PC-9 (cell line): ENCODE data around the gene MICAL3. TPM values are rescaled to one million over a fixed set of nuclear protein-coding genes. Genes with fewer than 3 reads are reported as not detected.

ENCODE experiments used
- BruUV-seq: library from RNA; stranded (reverse); fragments of 400-500 nt; replicated peaks from 2 replicates; lab custom pipeline; 2021; lab: Mats Ljungman, UMichigan
- CTCF ChIA-PET: fragments of 300-600 bp; sonication (Branson Sonifier 250); formaldehyde crosslinking; loops from one replicate; lab custom pipeline; 2022; ENCODE audit warnings: antibody characterized with exemption; lab: Charles Lee
- POLR2A ChIA-PET: fragments of 300-600 bp; sonication (Branson Sonifier 250); formaldehyde crosslinking; loops from one replicate; lab custom pipeline; 2022; ENCODE audit warnings: antibody characterized with exemption; ENCODE audit not compliant: unreplicated experiment; lab: Charles Lee
- DNase-seq, 2 experiments: peaks; one replicate each; pipeline versions ENCODE4 v3.0.0 to v3.0.0-alpha.2; 2015 to 2022; ENCODE audit warnings: mixed read lengths in 1 of 2
- H2AFZ ChIP-seq: fragments of 200-600 bp; sonication (generic); 2 replicates; pipeline ENCODE4 v1.8.1; 2017; ENCODE audit warnings: antibody characterized with exemption
- H3F3A ChIP-seq: fragments of 200-600 bp; sonication (generic); 2 replicates; pipeline ENCODE4 v1.8.1; 2017; ENCODE audit warnings: antibody characterized with exemption, mild to moderate bottlenecking, low read depth; ENCODE audit not compliant: insufficient read depth
- H3K27ac ChIP-seq: fragments of 200-600 bp; sonication (generic); 2 replicates; pipeline ENCODE4 v1.6.1; 2016; ENCODE audit warnings: mixed run types
- H3K27me3 ChIP-seq: fragments of 200-600 bp; sonication (generic); 2 replicates; pipeline ENCODE4 v1.6.1; 2016; ENCODE audit warnings: low read depth, mixed run types; ENCODE audit not compliant: insufficient read depth
- H3K36me3 ChIP-seq: fragments of 200-600 bp; sonication (generic); 2 replicates; pipeline ENCODE4 v1.6.1; 2016; ENCODE audit warnings: low read depth, mixed run types
- H3K4me1 ChIP-seq: fragments of 200-600 bp; sonication (generic); replicated peaks from 2 replicates; pipeline ENCODE4 v1.6.1; 2016; ENCODE audit warnings: mixed run types; ENCODE audit not compliant: insufficient read depth
- H3K4me2 ChIP-seq: fragments of 200-600 bp; sonication (generic); 2 replicates; pipeline ENCODE4 v1.6.1; 2017; ENCODE audit warnings: mixed run types
- H3K4me3 ChIP-seq: fragments of 200-600 bp; sonication (generic); 2 replicates; pipeline ENCODE4 v1.6.1; 2016; ENCODE audit warnings: mixed run types
- H3K79me2 ChIP-seq: fragments of 200-600 bp; sonication (generic); 2 replicates; pipeline ENCODE4 v1.6.1; 2017; ENCODE audit warnings: low read depth, mixed run types
- H3K9me2 ChIP-seq: fragments of 200-600 bp; sonication (generic); 2 replicates; pipeline ENCODE4 v1.8.1; 2017; ENCODE audit warnings: mild to moderate bottlenecking; ENCODE audit not compliant: insufficient read depth
- H3K9me3 ChIP-seq: fragments of 200-600 bp; sonication (generic); 2 replicates; pipeline ENCODE4 v1.8.1; 2016; ENCODE audit warnings: low read depth; ENCODE audit not compliant: insufficient read depth
- H4K20me1 ChIP-seq: fragments of 200-600 bp; sonication (generic); 2 replicates; pipeline ENCODE4 v1.8.1; 2017; ENCODE audit not compliant: insufficient read depth
- EZH2 ChIP-seq: fragments of 200-600 bp; sonication (generic); IDR thresholded peaks from 2 replicates; pipeline ENCODE4 v1.8.0; 2017; ENCODE audit warnings: antibody characterized with exemption, low read depth
- intact Hi-C: fragments of 100-400 bp; cut with micrococcal nuclease; formaldehyde crosslinking; loops from one replicate; pipeline ENCODE4 v1.10.0; 2022; ENCODE audit not compliant: unreplicated experiment
- total RNA-seq: library from RNA; stranded (reverse); gene quantifications from 2 replicates; pipeline ENCODE4 v1.2.3, GENCODE V29; 2021
- TF ChIP-seq, protein P1 (sequence below): fragments of 200-600 bp; sonication (generic); conservative IDR thresholded peaks from 2 replicates; pipeline ENCODE4 v1.6.1; 2017; ENCODE audit warnings: mixed run types, antibody characterized with exemption, mild to moderate bottlenecking, moderate library complexity

The MICAL3 gene
- total RNA-seq, 1 experiment from 2014 or later: 27.4 TPM

DNA sequence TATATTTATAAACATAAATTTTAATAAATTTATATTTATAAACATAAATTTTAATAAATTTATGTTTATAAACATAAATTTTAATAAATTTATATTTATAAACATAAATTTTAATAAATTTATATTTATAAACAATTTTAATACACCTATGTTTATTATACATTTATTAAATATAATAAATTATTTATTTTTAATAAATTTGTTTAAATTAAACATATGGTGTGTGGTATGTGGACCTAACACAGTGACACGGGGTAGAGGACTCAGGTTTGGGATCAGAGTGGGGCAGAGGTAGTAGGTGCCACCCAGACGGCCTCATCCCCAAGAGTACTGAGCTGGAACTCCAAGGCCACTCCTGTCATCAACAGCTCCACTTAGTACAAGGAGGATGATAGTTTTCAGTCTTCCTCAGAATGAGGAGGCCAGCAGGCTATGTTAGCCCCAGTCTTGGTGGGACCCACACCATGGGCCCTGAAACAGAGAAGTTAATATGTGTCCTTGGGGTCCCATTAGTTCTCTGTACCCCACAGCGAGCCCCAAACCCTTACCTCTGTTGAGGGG is 203.4 kb downstream of the MICAL3 start:
- Histone ChIP-seq H4K20me1 (no peaks in the 10 kb centered on the region), H3K4me3 (no peak overlapping the region), H2AFZ (no peak overlapping the region), H3K27ac (no peak overlapping the region), H3K79me2 (no peaks in the 10 kb centered on the region), H3K27me3 (no peaks in the 10 kb centered on the region), H3K9me3 (no peaks in the 10 kb centered on the region), H3K4me2 (no peak overlapping the region), H3K36me3 (no peaks in the 10 kb centered on the region), H3F3A (no peaks in the 10 kb centered on the region), H3K4me1 (no peaks in the 10 kb centered on the region), H3K9me2 (no peaks in the 10 kb centered on the region)
- no peak for DNase-seq
- POLR2A ChIA-PET: no interaction called here
- CTCF ChIA-PET: no interaction called here
- intact Hi-C loops: no loop called here
- BruUV-seq: no TSS peak
- TF ChIP-seq, protein P1, sequence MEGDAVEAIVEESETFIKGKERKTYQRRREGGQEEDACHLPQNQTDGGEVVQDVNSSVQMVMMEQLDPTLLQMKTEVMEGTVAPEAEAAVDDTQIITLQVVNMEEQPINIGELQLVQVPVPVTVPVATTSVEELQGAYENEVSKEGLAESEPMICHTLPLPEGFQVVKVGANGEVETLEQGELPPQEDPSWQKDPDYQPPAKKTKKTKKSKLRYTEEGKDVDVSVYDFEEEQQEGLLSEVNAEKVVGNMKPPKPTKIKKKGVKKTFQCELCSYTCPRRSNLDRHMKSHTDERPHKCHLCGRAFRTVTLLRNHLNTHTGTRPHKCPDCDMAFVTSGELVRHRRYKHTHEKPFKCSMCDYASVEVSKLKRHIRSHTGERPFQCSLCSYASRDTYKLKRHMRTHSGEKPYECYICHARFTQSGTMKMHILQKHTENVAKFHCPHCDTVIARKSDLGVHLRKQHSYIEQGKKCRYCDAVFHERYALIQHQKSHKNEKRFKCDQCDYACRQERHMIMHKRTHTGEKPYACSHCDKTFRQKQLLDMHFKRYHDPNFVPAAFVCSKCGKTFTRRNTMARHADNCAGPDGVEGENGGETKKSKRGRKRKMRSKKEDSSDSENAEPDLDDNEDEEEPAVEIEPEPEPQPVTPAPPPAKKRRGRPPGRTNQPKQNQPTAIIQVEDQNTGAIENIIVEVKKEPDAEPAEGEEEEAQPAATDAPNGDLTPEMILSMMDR: no peak
- no peak for TF ChIP-seq EZH2

DNA sequence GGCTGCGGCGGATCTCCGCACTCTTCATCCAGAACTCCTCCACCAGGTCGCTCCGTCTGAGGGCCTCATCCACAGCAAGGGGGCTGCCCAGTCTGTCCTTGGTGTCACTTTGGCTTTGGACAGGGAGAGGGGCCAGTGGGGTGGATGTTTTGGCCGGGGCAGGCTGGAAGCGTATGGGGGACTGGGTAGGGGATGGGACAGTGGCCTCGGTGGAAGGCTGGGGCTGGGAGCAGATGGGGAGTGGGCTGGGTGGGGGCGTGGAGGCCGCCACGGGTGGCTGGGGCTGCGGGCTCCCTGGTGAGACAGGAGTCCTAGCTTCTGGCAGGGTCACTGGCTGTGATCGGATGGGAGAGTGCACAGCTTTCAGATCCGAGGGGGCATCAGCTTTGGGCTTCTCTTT is 205.7 kb downstream of the MICAL3 start:
- POLR2A ChIA-PET: no interaction called here
- CTCF ChIA-PET: no interaction called here
- no peaks in the 10 kb centered on the region for H4K20me1 ChIP-seq
- no peak overlapping the region for H2AFZ ChIP-seq
- H3K4me1 ChIP-seq: no peaks in the 10 kb centered on the region
- H3K27ac ChIP-seq: no peak overlapping the region
- H3F3A ChIP-seq: no peaks in the 10 kb centered on the region
- no peak overlapping the region for H3K4me3 ChIP-seq
- no peak overlapping the region for H3K4me2 ChIP-seq
- no peaks in the 10 kb centered on the region for H3K27me3 ChIP-seq
- no peak for DNase-seq
- no peaks in the 10 kb centered on the region for H3K9me3 ChIP-seq
- intact Hi-C loops: no loop called here
- no peaks in the 10 kb centered on the region for H3K79me2 ChIP-seq
- no peaks in the 10 kb centered on the region for H3K36me3 ChIP-seq
- BruUV-seq: no TSS peak
- H3K9me2 ChIP-seq: no peaks in the 10 kb centered on the region
- TF ChIP-seq, protein P1: no peak
- no peak for TF ChIP-seq EZH2

DNA sequence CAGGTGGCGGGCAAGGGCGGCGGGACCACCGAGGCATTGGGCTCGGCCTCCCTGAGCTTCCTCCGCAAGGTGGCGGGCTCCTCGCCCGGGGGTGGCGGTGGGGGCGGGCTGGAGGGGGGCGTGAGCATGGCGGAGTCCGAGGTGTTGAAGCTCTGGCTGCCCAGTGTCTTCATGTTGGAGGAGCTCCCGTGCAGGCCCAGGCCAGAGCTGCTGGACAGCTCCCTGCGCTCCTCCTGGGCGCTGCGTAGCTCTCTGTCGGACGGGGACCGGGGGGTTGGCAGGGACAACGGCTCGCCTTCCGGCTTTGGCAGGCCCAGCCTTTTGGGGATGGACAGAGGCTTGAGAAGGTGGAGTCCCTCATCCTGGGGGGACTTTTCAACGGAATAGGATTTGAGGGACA is 206.2 kb downstream of the MICAL3 start:
- no peak overlapping the region for H3K27ac ChIP-seq
- ChIA-PET POLR2A (no interaction called here), CTCF (no interaction called here)
- BruUV-seq: no TSS peak
- no peak overlapping the region for H3K4me3 ChIP-seq
- H3F3A ChIP-seq: no peaks in the 10 kb centered on the region
- H3K4me1 ChIP-seq: no peaks in the 10 kb centered on the region
- H4K20me1 ChIP-seq: no peaks in the 10 kb centered on the region
- no peak overlapping the region for H3K4me2 ChIP-seq
- no peaks in the 10 kb centered on the region for H3K36me3 ChIP-seq
- no peaks in the 10 kb centered on the region for H3K9me3 ChIP-seq
- DNase-seq: no peak
- no peaks in the 10 kb centered on the region for H3K27me3 ChIP-seq
- intact Hi-C loops: no loop called here
- H2AFZ ChIP-seq: no peak overlapping the region
- TF ChIP-seq, protein P1: no peak
- H3K79me2 ChIP-seq: no peaks in the 10 kb centered on the region
- no peaks in the 10 kb centered on the region for H3K9me2 ChIP-seq
